ENCODE measurements around the gene COA7. TPM values are rescaled to one million over a fixed set of nuclear protein-coding genes. Genes with fewer than 3 reads are reported as not detected.
A peak's percentile ranks its signal among the peaks of the same experiment; 100 is the strongest.

The COA7 gene
- total and polyA plus RNA-seq, 2 of the 8 experiments (the other 6 are each of a cell fraction or from before 2014, with no cell fraction given) = 23.2 to 61.8 TPM

GRCh38 chr1:52697795-52698674, at the start of gene COA7 (continued):
- TF ChIP-seq TEAD4 (IDR thresholded peaks at IDR 0.05; ENCODE audit: low read depth, low read length) = no peak
- TF ChIP-seq TAF1 (IDR thresholded peaks at IDR 0.05; ENCODE audit: low read depth, low read length) = peak; percentile 61; the same call in 1 of the 2 replicates
